ENCODE results near the gene TSN.

Gene TSN

DNA sequence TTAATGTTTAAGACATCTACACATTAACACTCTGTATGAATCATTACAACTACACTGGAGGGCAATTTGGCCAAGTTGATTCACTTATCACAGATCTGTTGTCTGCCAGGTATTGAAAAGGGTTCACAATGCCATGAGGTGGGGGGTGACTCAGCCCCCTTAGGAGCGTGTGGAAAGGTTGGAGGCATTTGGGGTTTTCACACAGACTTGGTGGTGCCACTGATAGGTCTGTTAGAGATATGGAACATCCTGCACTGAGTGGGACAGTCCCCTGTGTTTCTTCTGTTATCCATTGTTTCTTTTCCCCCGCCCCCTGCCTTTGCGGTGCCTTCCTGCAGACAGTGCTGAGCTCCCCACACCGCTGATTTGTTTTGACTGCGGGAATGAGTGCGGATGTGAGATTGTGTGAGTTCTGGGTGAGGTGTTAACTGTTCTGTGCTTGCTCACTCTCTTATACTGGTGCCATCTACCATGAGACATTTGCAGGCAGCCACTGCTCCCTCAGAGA, 9.3 kb upstream of the TSN start:
- DNase-seq (ENCODE audit: low spot score) = no peak

DNA sequence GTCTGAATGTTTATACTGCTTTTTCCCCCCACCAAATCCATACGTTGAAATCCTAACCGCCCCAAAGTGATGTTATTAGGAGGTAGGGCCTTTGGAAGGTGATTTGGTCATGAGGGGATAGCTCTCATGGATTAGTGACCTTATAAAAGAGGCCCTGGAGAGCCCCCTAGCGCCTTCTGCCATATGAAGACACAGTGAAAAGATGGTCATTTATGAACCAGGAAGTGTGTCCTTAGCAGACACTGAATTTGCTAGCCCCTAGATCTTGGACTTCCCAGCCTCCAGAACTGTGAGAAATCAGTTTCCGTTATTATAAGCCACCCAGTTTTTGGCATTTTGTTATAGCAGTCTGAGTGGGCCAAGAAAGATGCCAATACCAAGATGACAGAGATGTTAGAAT, 7.2 kb upstream of the TSN start:
- no peak for DNase-seq (ENCODE audit: low spot score)

DNA sequence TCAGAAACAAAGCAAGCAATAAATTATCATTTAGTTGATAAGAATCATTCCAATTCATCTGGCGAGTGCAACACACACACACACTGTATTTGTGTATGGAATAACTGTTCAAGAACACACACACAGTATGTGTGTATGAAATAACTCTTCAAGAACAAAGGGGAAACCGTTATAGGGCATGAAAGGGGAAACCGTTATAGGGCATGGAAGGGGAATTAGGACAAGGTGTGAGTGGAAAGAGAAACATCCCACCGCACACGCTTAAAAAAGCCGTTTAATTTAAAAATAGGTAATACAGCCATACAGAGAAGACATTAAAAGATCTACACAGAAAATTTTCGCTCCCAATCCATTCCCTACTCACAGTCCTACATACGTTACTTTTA, 607 bp upstream of the TSN start:
- no peak for DNase-seq (ENCODE audit: low spot score)

DNA sequence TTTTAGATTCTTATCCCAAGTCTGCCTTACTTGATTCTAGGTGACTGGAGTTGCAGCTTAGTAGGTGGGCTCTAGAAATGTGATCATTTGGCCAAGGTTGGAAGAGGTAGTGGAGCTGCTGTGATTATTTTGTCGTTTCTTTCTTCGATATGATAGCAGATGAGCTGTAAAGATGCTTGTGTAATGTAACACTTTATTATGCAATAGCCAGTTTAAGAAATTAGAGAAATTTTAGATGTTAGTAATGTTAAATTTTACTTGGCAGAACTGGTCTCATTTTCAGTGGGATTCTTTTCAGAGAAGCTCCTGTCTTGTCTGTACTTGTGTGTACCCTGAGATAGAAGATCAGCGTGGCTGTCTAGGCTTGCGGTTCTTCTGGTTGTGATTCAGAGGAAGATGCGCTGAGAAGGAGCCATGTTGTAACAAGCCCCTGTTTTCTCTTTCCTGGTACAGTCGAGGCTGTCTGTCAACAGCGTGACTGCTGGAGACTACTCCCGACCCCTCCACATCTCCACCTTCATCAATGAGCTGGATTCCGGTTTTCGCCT, 9.3 kb downstream of the TSN start:
- DNase-seq (ENCODE audit: low spot score) = no peak

DNA sequence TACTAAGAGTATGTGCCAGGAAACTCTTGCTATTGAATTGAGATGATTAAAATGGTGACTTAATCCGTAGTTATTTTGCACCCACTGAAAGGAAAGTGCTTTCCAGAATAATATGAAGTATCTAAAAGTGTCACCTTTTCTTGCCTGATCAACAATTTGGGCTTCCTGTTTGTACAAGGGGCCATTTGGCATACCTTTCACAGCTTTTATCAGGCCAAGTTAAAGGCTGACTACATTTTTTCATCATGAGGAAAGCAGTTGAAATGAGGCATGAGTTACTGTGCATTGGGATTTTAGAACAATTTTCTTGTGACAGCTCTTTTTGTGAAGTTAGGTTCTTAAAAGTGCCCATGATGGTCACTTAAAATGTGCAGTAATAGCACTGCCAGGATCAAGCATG, 11.2 kb downstream of the TSN start:
- no peak for DNase-seq (ENCODE audit: low spot score)

DNA sequence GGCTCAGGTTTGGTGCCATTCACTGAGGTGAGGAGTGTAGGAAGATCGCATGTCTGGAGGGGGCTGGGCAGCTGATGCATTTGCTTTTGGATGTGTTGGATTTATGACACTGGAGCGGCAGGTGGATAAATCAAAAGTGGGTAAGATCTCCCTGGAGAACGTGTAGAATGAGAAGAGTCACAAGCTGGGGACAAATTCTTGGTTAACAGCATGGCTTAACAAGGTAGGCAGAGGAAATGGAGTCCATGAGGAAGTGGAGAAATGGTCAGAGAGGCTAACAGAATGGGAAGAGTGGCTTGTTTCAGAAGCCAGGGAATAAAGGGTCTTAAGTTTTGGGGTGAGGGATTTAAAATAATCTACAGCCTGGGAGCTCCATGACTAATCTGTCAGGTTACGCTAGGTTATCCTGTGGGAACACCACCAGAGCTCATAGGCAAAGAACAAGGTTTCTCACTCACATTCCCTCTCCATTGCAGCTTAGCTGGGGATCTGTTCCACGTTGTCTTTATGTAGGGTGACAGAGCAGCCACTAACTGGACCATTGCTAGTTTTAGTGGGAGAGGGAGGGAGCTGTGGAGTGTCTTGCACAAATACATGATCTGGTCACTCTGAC, 12.8 kb downstream of the TSN start:
- no peak for DNase-seq (ENCODE audit: low spot score)

DNA sequence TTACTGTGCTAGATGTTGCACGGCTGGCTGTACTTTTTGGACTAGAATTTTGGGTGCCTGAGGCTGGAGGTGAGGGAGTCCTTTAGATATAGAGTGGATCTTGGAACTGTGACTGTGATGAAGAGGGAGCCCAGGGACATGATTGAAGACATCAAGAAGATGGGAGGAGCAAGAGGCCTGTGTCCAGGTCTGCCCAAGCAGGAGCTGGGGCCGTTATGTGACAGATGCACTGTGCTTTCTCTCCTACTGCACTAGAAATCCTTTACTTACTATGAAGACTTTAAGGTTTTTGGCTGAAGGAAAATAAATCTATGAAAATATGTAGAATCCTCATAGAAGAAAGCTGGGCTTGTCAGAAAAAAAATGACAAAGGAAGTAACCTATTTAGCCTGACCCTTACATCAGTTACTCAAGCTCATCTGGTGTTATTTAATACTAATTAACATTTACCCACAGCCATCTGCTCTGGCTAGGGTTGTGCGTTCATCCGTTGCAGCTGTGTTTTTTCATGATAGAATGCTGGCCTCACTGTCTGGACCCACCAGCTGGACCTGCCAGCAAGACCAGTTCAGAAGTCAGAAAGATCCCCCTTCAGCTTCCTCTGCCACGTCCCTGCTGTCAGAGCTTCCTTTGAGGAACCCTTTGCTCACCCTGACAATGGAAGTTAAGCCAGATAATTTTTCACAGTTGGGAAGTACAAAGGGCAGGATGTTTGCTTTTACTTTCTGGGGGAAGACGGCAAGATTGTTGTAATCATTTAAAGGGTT, 16.7 kb downstream of the TSN start:
- no peak for DNase-seq (ENCODE audit: low spot score)

DNA sequence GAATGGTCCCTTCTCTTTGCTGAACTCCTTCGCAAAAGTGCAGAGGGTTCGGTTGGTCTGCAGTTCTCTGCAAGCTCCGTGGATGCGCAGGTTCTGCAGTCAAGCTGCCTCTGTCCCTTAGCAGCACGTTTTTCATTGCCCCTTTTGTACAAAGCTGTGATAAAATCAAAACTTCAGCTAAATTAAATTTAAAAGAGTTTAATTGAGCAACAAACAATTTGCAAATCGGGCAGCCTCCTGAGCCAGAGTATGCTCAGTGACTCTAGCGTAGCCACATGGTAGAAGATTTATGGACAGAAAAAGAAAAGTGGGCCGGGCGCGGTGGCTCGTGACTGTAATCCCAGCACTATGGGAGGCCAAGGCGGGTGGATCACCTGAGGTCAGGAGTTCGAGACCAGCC, 18.8 kb downstream of the TSN start:
- no peak for DNase-seq (ENCODE audit: low spot score)

DNA sequence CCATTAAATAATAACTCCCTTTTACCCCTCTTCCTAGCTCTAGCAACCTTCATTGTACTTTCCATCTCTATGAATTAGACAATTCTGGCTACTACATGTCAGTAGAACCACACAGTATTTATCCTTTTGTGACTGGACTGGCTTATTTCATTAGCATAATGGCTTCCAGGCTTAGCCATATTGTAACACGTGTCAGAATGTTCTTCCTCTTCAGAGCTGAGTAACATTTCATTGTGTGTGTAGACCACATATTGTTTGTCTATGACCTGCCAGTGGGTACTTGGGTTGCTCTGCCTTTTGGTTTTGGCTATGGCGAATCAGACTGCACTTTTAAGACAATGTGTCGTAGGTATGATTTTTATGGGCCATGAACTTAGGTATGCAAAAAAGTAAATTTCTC, 20.9 kb downstream of the TSN start:
- no peak for DNase-seq (ENCODE audit: low spot score)

DNA sequence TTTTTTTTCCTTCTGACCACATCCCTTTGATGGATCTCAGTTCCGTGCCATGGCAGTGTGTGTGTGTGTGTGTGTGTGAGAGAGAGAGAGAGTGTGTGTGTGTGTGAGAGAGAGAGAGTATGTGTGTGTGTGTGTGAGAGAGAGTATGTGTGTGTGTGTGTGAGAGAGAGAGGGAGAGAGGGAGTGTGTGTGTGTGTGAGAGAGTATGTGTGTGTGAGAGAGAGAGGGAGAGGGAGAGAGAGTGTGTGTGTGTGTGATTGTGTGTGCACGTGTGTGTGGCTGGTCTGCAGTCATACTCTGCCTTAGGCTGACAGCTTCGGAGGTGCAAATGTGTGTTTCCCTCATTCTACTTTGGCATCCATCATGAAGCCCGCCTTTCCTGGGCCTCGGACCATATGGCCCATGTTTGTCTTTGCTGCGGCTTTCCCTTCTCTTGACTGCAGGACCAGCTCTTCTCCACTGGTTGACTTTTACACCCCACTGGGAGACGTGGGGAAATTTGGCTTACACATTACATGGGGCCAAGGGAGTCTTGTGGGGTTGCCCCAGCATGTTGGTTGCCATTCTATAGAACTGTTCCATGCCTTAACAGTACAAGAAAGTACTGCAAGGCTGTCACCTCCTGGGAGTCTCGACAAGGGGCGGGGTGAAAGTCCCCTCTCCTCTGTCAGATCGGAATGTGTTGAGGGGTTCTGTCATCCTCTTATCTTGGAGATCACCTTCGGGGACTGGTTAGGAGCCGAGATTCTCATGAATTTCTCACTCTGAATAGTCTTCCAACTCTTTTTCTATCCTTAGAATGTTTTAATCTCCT, 21.6 kb downstream of the TSN start:
- no peak for DNase-seq (ENCODE audit: low spot score)

DNA sequence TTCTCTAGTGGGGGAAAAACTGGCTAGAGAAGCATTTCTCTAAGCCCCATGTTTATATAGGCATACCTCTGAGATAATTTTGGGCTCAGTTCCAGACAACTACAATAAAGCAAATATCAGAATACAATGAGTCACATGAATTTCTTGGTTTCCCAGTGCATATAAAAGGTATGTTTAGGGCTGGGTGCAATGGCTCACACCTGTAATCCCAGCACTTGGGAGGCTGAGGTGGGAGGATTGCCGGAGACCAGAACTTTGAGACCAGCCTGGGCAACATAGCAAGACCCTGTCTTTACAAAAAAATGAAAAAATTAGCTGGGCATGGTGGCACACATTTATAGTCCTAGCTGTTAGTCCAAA, 22.2 kb downstream of the TSN start:
- no peak for DNase-seq (ENCODE audit: low spot score)

DNA sequence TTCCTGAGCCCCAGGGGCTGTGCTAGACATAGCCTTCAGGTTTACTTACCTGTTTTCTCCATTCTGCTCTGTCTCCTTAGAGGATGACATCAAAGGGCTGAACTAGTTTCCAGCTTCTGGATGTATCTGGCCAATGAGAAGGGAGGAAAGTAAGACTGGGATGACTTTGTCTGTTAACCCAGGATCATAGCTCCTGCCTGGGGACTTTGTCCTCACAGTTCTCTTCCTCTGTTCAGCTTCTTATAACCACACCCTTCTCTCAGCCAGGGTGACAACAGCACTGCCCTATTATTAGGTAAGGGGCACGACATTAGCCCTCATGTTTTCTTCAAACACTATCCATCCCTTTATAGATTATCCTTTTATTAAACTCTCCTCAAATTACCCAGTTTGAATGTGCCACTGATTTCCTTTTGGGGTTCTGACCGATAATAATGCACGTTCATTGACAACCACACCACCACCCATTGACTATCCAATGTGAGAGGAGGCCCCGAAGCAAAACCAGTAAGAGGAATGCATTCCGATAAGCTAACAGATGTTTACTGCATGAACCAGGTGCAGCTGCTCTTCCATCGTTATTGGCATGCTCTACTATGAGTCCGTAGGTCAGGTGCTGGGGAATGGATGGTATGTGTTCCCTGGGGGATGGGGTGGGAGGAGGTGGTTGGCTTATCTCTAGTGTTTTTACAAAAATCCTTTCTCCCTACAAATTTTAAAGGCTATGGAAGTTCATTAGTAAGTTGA, 23.5 kb downstream of the TSN start:
- no peak for DNase-seq (ENCODE audit: low spot score)

DNA sequence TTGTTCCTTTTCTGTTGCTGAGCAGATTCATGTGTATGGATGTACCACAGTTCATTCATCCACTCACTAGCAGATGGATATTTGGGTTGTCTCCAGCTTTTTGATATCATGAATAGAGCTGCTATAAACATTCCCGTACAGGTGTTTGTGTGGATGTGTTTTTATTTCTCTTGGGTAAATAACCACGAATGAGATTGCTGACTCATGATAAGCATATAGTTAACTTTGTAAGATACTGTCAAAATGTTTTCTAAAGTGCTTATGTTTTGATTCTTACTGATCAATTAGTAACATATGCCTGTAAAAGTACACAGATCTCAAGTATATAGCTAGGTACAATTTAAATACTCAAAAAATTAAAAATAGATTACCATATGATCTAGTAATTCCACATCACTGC, 27.7 kb downstream of the TSN start:
- DNase-seq (ENCODE audit: low spot score) = no peak

DNA sequence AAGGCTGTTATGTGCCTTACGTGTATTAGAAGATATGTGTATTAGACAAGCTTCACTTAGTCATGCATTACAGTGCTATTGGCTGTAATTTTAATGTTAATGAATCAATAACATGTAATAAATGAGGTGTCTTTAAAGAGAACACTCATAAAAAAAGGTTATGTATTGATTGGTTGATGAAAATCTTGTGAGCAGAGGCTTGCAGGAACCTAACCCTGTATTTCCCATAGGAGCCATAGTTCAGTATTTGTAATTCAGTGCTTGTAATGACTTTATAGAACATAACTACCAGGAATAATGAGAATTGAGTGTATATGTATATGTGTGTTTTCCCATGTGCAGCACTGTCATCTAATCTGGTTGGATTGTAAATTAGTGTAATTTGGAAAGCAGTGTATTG, 33.2 kb downstream of the TSN start:
- DNase-seq (ENCODE audit: low spot score) = no peak

DNA sequence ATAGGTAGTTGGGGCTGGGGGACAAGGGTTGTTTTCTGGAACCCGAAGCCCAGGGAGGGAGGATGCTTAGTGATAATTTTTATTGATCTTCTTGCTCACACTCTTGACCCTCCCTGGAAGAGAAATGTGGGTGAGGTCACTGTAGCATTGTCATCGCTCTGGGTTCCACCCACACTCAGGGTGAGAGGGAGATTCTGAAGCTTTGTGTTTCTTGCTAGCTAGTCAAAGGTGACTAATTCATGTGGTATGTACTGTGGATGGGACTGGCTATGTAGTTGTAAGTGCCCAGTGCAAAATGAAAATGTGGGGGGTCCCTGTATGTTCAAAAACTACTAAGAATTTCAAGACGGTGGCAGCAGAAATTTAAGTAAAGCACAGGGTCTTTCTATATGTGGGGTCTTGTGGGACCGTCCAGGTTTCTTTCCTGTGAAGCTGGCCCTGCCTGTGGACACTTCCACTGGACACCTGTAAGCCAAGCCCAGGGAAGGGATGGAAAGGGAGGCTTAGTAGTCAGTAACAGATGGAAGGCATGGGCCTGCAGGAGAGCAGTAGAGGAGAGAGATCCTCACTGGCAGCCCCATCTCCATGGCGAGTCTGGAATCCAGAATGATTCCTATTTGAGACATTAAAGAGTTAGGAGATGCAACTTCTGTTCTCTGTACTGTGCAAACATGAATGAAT, 35.0 kb downstream of the TSN start:
- DNase-seq (ENCODE audit: low spot score) = no peak

DNA sequence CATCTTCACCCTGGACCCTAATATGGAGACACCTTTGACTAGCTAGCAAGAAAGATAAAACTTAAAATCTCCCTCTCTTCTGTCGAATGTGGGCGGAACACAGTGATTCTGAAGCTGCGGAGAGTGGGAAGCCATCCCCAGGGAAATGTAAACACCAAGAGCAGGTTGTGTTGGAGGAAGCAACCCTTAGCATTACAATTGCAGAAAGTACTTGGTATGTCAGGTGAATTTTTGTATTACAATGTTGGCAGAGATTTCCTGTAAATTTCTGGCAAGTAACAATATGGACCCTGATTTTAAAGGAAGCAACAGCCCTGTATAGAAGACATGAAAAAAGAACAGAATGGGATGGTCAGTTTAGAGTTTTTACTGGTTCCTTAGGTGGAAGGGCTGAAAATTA, 35.8 kb downstream of the TSN start:
- no peak for DNase-seq (ENCODE audit: low spot score)

DNA sequence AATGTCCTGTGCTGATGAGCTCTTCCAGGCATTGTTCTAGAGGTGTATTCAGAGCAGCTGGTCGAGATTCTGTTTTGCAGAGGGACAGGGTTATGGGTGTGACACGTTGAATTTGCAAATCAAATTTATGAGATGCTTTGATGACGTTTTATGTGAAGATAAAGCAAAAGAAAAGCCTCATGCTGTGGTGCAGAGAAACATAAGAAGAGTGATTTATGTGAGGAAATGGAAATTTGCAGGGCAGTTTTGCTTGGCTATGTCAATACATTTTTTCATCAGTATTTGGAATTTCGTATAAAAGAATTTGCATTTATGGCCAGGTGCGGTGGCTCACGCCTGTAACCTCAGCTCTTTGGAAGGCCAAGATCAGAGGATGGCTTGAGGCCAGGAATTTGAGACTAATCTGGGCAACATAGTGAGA, 36.4 kb downstream of the TSN start:
- no peak for DNase-seq (ENCODE audit: low spot score)

DNA sequence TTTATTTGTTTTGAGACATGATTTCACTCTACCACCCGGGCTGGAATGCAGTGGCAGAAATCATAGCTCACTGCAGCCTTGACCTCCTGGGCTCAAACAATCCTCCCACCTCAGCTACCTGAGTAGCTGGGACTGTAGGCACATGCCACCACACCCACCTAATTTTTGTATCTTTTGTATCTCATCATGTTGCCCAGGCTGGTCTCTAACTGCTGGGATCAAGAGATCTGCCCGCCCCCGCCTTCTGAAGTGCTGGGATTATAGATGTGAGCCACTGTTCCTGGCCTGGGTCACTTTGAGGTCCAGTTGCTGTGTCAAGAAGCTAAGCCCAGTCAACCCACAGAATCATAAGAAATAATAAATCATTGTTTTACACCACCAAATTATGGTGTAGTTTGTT, 38.4 kb downstream of the TSN start:
- no peak for DNase-seq (ENCODE audit: low spot score)

DNA sequence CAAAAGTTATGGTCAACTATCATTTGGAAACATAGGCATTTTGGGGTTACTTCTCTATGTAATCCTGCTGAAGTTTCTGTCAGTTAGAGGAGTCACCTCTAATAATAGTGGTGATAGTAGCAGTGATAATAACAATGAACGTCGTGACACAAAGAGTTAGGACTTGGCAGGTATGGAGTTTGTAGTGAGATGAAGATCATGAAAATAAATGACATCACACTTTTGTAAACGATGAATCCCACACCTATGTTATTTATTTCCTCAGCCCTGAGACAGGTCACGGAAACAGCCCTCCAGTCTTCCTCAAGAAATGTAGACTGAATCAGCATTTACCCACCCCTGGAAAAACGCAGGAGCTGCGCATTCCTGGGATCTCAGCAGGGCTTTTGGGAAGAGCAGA, 38.8 kb downstream of the TSN start:
- no peak for DNase-seq (ENCODE audit: low spot score)

DNA sequence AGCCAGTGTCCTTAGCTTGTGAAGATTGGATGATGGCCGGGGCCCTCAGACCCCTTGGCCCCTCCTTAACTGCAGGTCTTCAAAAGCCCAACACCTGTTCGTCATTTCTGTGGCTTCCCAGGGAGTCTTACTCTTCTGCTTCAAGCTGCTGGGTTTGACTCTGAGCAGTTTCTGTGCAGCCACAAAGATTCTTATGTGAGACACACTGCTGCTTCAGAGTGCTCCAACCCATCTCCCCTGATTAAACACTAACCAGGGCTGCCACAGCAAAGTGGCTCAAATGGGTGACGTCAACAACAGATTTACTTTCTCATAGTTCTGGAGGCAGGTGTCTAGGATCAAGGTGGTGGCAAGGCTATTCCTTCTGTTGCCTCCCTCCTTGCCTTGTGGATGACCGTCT, 40.8 kb downstream of the TSN start:
- no peak for DNase-seq (ENCODE audit: low spot score)

DNA sequence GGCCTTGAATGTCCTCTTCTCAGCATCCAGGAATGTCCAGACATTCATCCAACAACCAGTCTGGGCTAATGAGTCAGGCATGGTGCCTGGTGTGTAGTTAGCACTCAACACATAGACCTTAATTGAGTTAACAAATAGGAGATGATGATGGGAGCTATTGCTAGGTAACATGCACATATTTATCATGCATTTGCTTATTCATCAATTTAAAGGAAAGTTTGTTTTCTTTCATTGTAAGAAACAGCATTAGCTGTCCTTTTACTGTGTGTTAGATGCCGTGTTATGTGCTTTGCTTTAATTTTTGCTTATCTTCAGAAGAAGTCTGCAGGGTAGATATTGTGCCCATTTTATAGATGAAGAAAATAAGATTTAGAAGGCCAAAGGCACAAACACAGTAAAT, 43.2 kb downstream of the TSN start:
- no peak for DNase-seq (ENCODE audit: low spot score)

DNA sequence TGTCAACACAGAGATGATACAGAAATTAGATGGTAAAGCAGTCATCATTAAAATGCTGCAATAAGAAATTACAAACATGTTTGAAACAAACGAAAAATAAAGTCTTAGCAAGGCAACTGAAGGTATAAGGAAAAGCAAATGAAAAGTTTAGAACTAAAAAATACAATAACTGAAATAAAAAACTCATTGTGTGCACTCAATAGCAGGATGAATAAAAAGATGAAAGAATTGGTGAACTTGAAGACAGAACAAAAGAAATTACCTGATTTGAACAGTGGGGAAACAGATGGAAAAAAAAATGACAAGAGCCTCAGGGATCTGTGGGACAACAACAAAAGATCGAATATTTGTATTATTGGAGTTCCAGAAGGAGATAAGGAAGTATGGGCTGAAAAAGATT, 46.5 kb downstream of the TSN start:
- DNase-seq (ENCODE audit: low spot score) = no peak
